Erythroblast (primary cell): ENCODE data around the gene NDRG2.
"Not testable (repeated sequence)": the region's sequence is repeated elsewhere in the genome, so short reads cannot be mapped to it uniquely, and the experiment has no call there.

Experiments used
- DNase-seq, 2 experiments: peaks; one replicate each; lab custom pipeline; 2025; lab: John Stamatoyannopoulos, UW
- GATA1 ChIP-seq: IDR thresholded peaks from 2 replicates; pipeline ENCODE4 v1.6.1; 2011; ENCODE audit warnings: low read depth, mild to moderate bottlenecking, control low read depth, low read length, moderate library complexity
- POLR2A ChIP-seq: IDR thresholded peaks from 2 replicates; pipeline ENCODE4 v1.6.1; 2011; ENCODE audit warnings: mild to moderate bottlenecking, low read length

The NDRG2 gene

DNA sequence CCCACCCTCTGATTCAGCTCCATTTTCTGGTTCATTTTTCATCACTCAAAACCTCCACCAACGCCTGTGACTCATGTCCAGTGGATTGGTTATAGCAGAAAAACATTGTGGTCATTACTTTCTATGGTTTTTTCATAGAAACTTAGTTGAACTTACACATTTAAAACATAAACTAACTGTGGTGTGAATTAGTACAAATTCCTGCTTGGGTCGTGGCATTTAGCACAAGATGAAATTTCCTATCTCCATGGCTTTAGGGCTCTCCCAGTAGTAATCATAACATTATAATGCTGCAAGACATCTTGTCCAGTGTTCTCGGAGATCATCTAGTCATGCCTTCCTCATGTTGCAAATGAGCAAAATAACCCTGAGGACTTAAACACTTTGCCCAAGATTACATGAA, 24.4 kb upstream of the NDRG2 start:
- TF ChIP-seq GATA1 = no peak
- no peak for TF ChIP-seq POLR2A
- DNase-seq = no peak

DNA sequence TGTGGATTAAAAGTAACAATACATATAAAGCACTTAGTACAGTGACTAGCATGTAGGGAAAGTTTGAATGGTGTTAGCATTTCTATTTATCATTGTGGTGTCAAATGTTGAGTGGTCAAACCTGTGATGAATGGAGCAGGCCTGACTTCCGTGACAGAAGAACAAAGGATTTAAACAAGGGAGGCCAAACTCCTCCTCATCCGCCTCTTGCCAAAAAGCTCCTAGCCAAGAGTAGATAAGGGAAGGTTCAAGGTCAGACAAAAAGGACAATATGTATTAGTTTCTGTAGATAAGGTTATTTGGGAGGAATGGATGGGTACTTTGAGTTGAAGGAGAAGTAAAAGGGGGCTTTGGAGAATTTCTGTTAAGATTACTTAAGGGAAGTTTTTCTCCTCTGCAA, 23.8 kb upstream of the NDRG2 start:
- no peak for DNase-seq
- no peak for TF ChIP-seq GATA1
- TF ChIP-seq POLR2A = no peak

DNA sequence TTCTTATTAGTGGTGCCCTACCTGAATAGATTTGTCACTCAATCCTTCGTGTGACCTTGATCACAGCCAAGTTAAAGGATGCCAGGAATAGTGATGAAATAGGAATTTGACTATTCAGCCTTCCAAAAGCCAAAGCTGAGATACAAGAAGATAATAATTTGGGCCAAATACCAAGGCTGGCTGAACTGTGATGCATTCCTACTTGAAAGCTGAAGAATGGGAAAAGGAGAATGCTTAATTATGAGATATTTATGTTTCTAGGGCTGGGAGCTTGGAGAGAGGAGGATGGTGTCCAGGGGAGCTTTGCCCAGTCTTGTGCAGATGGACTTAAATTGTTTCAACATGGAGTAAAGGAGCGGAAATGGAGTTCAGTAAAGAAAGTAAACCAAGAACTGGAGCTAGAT, 22.5 kb upstream of the NDRG2 start:
- no peak for DNase-seq
- TF ChIP-seq GATA1 (no peak), POLR2A (no peak)

DNA sequence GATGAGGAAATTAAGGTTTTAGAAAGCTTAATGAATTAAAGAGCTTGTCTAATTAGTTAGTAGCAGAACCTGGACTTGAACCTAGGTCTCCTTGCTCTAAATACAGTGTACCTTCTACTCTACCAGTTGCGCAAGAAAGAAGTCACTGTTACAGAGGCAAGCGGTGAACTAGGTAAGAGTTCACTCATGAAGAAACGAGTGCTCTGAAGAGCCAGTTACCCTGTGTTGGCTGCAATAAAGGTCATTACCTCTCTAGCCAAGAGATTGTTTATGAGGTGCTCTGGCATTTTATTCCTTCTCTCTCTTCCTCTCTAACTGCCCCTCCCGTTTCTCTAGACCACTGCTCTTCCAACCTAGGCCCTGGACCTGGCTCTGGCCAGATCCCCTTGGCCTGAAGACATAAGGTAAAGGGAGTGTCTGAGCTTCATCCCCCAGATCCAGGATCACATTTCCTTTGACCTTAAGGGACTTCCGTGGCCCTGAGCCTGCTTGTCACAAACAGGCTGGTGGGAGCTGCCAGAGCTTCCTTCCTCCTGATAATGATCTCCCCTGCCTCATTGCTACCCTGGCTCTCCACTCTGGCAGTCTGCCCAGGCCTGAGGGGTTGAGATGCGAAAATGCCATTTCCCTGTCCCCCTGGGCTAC, 19.2 kb upstream of the NDRG2 start:
- TF ChIP-seq POLR2A = no peak
- TF ChIP-seq GATA1 = no peak
- DNase-seq = peak; percentile 48 to 52

DNA sequence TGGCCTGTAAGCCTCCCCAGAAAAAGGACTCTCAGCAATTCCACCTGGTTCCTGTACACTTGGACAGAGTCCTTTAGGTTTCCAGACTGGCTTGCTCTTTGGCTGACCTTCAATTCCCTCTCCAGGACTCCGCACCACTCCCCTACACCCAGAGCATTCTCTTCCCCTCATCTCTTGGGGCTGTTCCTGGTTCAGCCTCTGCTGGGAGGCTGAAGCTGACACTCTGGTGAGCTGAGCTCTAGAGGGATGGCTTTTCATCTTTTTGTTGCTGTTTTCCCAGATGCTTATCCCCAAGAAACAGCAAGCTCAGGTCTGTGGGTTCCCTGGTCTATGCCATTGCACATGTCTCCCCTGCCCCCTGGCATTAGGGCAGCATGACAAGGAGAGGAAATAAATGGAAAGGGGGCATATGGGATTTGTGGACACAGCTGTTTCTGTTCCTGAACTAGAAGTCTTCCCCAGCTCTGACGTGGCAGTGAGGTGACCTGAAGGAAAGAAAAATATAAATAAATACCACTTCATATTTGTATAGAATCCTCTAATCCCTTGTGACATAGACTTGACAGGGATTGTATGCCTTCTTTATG, 18.6 kb upstream of the NDRG2 start:
- no peak for DNase-seq
- no peak for TF ChIP-seq GATA1
- no peak for TF ChIP-seq POLR2A

DNA sequence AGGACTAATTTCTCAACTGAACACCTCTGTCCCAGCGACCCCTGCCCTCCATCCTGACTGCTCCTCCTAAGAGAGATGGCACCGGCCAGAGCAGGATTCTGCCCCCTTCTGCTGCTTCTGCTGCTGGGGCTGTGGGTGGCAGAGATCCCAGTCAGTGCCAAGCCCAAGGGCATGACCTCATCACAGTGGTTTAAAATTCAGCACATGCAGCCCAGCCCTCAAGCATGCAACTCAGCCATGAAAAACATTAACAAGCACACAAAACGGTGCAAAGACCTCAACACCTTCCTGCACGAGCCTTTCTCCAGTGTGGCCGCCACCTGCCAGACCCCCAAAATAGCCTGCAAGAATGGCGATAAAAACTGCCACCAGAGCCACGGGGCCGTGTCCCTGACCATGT, 18.1 kb upstream of the NDRG2 start:
- no peak for TF ChIP-seq POLR2A
- no peak for TF ChIP-seq GATA1
- no peak for DNase-seq

DNA sequence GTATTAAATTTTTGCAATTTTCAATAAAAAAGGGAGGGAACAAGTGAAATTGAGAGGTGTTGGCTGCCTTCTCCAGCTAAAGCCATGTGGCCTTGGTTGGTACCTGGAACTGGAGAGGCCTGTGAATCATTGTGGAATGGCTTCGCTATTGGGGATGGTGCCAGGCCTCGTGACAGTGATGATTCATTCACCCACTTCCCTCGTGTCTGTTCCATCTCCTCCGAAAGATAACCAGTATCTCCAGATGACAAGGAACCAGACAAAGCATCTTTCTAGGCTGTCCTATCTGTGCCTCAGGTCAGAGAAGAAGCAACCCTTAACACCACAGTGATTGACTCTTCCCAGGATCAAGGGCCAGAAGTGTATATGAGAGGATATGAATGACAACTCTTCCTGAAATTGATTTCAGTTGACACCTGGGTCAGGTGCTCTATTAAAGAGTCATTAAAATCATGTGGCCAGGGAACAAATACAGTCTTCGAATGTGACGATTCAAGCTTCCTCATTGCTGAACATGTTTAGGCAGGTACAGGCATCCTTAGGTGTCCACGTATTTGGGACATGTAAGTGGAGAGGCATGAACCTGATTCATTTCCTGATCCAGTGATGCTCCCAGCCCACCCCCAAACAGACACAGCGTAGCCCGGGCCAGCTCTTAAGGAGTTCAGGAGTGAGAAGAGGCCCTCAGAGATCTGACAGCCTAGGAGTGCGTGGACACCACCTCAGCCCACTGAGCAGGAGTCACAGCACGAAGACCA, 17.0 kb upstream of the NDRG2 start, which contains the start of gene RNASE7:
RNASE7 (plus strand) TSS at position 687 of the 758 bp plus-strand sequence. CDS start 631 bp downstream, outside the sequence.
- DNase-seq = peak; percentile 14 to 27
- TF ChIP-seq GATA1 (no peak), POLR2A (no peak)

DNA sequence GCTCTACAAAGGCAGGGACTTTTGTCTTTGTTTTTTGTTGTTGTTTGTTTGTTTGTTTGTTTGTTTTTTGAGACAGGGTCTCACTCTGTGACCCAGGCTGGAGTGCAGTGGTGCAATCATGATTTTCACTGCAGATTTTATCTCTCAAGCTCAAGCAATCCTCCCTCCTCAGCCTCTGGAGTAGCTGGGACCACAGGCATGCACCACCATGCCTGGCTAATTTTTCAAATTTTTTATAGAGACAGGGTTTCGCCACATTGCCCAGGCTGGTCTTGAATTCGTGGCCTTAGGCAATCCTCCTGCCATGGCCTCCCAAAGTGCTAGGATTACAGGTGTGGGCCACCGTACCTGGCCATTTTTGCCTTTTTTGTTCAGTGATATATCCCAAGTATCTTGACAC, 16.1 kb upstream of the NDRG2 start:
- DNase-seq = not testable (repeated sequence)

DNA sequence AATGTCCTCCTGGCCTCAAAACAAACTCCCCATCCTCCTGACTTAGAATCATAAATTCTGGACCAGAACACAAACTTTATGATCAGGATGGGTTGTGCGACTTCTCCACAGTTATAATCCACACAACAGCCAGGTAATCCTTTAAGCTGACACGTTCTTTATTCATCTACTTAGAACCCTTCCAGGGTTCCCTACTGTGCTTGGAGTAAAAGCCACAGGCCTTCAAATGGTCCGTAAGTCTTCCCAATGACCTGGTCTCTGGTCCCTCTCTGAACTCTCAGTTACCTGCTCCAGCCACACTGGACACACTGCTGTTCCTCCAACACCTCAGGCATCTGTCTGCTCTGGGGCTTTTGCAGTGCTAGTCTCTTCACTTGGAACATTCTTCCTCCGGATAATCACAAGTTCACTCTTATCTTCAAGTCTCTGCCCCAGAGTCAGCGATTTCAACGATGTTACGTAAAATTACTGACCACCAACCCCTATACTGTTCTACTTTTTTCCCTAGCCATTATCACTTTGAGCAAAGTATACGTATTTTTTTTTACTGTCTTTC, 15.6 kb upstream of the NDRG2 start:
- no peak for DNase-seq
- TF ChIP-seq POLR2A (no peak), GATA1 (no peak)

DNA sequence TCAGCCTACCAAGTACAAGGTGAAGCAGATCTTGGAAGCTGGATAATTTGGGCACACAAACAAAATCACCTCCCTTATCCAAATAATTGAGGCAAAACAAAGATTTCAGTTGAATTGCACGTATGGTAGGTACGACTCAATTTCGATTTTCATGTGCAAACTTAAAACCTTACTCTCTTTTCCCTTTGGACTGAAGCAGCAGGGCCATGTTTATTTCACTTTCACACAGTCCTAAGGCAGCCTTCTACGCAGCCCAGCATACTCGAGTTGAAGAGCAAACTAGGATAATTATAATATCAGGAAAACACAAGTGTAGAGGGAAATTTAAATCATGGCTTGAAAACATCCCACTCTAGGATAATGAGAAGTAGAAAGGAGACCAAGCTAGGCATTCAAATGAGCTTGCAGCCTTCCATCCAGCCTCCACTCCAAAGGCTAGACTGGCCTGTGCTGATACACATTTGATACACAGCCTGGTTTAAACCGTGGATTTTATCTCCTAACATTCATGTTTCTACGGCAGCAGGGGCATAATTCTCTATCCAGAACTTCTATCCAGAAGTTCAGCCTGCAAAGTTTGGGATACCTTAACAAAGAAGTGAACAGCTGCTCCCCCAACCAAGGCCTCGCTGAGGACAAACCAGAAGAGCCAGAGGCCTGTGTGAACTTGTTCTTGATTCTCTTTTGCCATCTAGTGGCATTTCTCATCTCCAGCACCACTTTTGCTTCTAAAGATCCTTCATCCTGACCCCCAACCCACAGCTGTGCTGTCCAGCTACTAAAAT, 14.9 kb upstream of the NDRG2 start:
- DNase-seq = peak; percentile 31 to 36
- TF ChIP-seq GATA1 = no peak
- no peak for TF ChIP-seq POLR2A

DNA sequence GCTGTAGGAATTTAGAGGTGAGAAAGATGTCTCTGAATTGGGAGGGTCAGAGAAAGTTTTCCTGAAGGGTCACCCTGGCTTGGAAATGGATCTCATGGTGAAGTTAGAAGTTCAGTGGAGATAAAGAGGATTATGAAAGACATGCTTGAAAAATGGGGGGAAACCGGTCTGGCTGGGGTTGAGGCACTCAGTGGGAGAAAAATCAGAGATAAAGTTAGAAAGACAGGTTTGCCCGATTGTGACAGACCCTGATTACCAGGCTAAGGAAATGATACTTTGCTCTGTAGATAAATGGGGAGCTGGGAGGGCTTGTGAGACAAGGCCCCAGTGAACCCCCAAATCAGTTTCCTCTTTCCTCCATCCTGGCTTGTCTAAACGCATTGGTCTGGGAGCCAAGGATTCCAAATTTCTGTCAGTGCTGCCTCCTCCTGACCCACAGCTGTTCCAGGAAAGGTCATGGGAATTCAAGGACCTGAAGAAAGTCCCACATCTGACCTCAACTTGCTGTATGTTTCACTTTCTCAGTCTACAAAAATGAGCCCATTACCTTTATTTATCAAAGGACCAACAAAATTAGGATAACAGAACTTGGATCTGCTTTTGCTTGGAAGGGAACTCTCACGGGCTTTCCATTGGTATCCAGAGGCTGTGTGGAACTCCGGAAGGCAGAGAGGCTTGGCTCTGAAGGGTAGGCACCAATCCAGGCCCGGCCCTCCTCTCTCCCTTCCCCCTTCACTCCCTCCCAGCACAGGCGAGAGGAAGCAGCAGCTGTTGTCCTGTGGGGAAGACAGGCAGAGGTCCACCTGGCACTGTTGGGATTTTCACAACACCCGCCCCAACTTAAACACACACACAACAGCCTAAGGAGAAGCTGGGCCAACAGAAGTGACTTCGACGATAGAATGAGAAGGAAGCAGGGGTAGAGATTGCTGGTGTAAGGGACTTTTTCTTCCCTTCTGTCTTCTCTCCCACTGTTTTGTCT, 13.9 kb upstream of the NDRG2 start:
- DNase-seq = no peak
- no peak for TF ChIP-seq POLR2A
- no peak for TF ChIP-seq GATA1

DNA sequence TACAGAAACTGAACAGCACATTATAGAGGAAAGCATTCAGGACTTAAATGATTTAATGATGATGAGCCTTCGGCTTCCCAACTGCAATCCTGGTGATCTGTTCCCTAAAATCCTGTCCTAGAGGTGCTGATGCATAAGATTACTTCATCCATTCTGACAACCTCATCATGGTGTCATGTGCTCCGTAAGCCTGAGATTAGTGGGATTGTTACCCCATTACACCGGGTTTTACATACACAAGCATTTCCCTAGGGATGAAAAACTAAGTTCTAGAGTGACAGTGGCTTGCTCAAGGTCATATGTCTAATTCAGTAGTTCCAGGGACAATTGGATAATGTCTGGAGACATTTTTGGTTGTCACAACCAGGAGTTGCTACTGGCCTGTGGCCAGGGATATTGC, 12.3 kb upstream of the NDRG2 start:
- no peak for DNase-seq
- TF ChIP-seq POLR2A (no peak), GATA1 (no peak)
